CD4-positive, CD25-positive, alpha-beta regulatory T cell (primary cell): ENCODE results near the gene DLG5. TPM values are rescaled to one million over a fixed set of nuclear protein-coding genes. Genes with fewer than 3 reads are reported as not detected.
A peak's percentile ranks its signal among the peaks of the same experiment; 100 is the strongest.
"Not testable (repeated sequence)": the region's sequence is repeated elsewhere in the genome, so short reads cannot be mapped to it uniquely, and the experiment has no call there.

Experiments used
- ATAC-seq, 2 donors: fragments of 150-1000 bp; cut with Tn5 transposase; one replicate each; pipeline ENCODE4 v1.10.0; 2021; ENCODE audit warnings: low read depth in 2 of 2, moderate number of reproducible peaks in 2 of 2, moderate library complexity in 1 of 2
- DNase-seq, 3 donors: peaks; one replicate each; pipeline versions ENCODE4 v3.0.0 to v3.0.0-alpha.2; 2012 to 2022; ENCODE audit warnings: mixed read lengths in 1 of 3
- H3K27ac ChIP-seq: one replicate; pipeline ENCODE4 v1.7.0; 2013; ENCODE audit warnings: mild to moderate bottlenecking, low read length; ENCODE audit not compliant: insufficient read depth, poor library complexity, severe bottlenecking
- H3K27me3 ChIP-seq: one replicate; pipeline ENCODE4 v1.7.0; 2013; ENCODE audit warnings: low read length; ENCODE audit not compliant: control insufficient read depth, insufficient read depth
- H3K36me3 ChIP-seq: one replicate; pipeline ENCODE4 v1.7.0; 2013; ENCODE audit warnings: mild to moderate bottlenecking, low read length, moderate library complexity; ENCODE audit not compliant: control insufficient read depth, insufficient read depth
- H3K4me1 ChIP-seq: 2 replicates; pipeline ENCODE4 v1.7.0; 2013; ENCODE audit warnings: mild to moderate bottlenecking, low read length; ENCODE audit not compliant: insufficient read depth, control insufficient read depth, poor library complexity, severe bottlenecking
- H3K4me3 ChIP-seq: one replicate; pipeline ENCODE4 v1.7.0; 2013; ENCODE audit warnings: low read depth, mild to moderate bottlenecking, low read length, moderate library complexity
- H3K9me3 ChIP-seq, 2 experiments: 1 replicate in 1 of 2; 2 replicates in 1 of 2; pipeline ENCODE4 v1.7.0; 2013; ENCODE audit warnings: low read length in 2 of 2, mild to moderate bottlenecking in 1 of 2, moderate library complexity in 1 of 2; ENCODE audit not compliant: control insufficient read depth in 2 of 2
- H3K27ac Mint-ChIP-seq, 3 donors: one replicate each; pipeline ENCODE4 v1.8.0; 2020 to 2022; ENCODE audit warnings: mild to moderate bottlenecking in 3 of 3, mixed read lengths in 3 of 3, moderate library complexity in 2 of 3
- H3K27me3 Mint-ChIP-seq: one replicate; pipeline ENCODE4 v1.8.0; 2022; ENCODE audit warnings: mild to moderate bottlenecking, mixed read lengths
- H3K36me3 Mint-ChIP-seq: one replicate; pipeline ENCODE4 v1.8.0; 2020; ENCODE audit warnings: mixed read lengths
- H3K4me1 Mint-ChIP-seq, 4 donors: one replicate each; pipeline ENCODE4 v1.8.0; 2020 to 2022; ENCODE audit warnings: mixed read lengths in 4 of 4, mild to moderate bottlenecking in 1 of 4
- H3K4me3 Mint-ChIP-seq, 4 donors: one replicate each; pipeline ENCODE4 v1.8.0; 2020 to 2022; ENCODE audit warnings: mild to moderate bottlenecking in 4 of 4, mixed read lengths in 4 of 4, moderate library complexity in 3 of 4
- H3K9me3 Mint-ChIP-seq, 7 donors: one replicate each; pipeline ENCODE4 v1.8.0; 2020 to 2022; ENCODE audit warnings: mixed read lengths in 7 of 7, mild to moderate bottlenecking in 3 of 7, moderate library complexity in 2 of 7
- polyA plus RNA-seq, 4 donors: library from polyadenylated mRNA; unstranded; fragments of 300-500 nt; fragmentation: Illumina TruSeq; gene quantifications; one replicate each; pipeline ENCODE4 v1.2.3, GENCODE V29; 2021
- total RNA-seq: library from RNA; stranded (reverse); gene quantifications from one replicate; pipeline ENCODE4 v1.2.3, GENCODE V29; 2022

Gene DLG5
- total and polyA plus RNA-seq, 5 donors from 2014 or later: 0.06 to 3.7 (median 0.14) TPM; not detected in 1

DNA sequence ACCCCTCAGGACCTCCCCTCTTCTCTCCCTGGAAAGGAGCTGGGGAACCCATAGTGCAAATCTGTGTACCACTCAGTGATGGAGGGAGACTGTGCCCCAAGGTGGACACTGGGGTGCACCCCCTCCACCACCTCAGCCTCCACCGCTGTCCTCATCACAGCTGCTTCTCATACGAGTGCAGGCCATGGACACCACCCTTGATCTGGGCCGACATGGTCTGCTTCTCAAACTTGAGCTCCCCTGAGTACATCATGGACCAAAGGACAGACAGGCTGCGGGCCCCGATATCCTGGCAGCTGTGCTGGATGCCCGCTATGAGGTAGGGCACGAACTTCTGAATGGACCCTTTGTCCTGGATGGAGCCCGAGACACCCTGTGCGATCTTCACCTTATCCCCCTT is 146.4 kb downstream of the DLG5 start:
- H3K36me3 Mint-ChIP-seq: no peaks in the 10 kb centered on the region
- H3K27ac Mint-ChIP-seq: no peak overlapping the region
- H3K27me3 Mint-ChIP-seq: peaks cover 4% of the 10 kb centered on the region
- H3K4me1 Mint-ChIP-seq: no peaks in the 10 kb centered on the region
- peaks cover 8 to 13% of the 10 kb centered on the region in 2 experiments for H3K9me3 ChIP-seq
- no peak for ATAC-seq
- H3K4me1 ChIP-seq: no peaks in the 10 kb centered on the region
- no peak for DNase-seq
- no peaks in the 10 kb centered on the region for H3K36me3 ChIP-seq
- peaks cover 0 to 21% (median 8%) of the 10 kb centered on the region in 7 donors for H3K9me3 Mint-ChIP-seq
- no peak overlapping the region for H3K4me3 Mint-ChIP-seq
- H3K4me3 ChIP-seq: no peak overlapping the region
- no peaks in the 10 kb centered on the region for H3K27me3 ChIP-seq
- no peak overlapping the region for H3K27ac ChIP-seq

DNA sequence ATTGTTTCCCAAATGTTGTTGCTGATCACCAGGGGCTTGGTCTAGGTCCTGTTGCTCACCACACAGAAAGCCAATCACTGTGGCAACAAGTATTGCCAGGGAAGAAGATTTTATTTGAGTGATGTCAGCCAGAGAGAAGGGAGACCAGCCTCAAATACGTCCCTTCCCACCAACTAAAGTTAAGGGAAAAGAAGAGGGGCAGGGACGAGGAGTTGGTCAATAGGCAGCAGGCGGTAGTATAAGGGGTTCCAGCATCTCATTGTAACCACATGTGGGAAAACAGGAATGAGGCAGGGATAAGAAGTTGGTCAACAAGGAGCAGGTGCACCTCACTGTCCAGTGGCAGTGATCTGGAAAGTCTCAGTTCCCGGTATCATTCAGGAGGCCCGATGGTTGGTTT is 150.1 kb downstream of the DLG5 start:
- H3K4me3 ChIP-seq: no peak overlapping the region
- no peak overlapping the region for H3K27ac ChIP-seq
- H3K27me3 ChIP-seq: no peaks in the 10 kb centered on the region
- no peaks in the 10 kb centered on the region for H3K4me1 ChIP-seq
- no peak for ATAC-seq
- Mint-ChIP-seq H3K27me3 (no peaks in the 10 kb centered on the region), H3K36me3 (no peaks in the 10 kb centered on the region), H3K27ac (no peak overlapping the region), H3K9me3 (peaks cover 0 to 21% (median 8%) of the 10 kb centered on the region in 7 donors), H3K4me1 (peaks cover 0 to 4% (median under 1%) of the 10 kb centered on the region in 4 donors), H3K4me3 (no peak overlapping the region)
- no peak for DNase-seq
- no peaks in the 10 kb centered on the region for H3K36me3 ChIP-seq
- peaks cover 8 to 13% of the 10 kb centered on the region in 2 experiments for H3K9me3 ChIP-seq

DNA sequence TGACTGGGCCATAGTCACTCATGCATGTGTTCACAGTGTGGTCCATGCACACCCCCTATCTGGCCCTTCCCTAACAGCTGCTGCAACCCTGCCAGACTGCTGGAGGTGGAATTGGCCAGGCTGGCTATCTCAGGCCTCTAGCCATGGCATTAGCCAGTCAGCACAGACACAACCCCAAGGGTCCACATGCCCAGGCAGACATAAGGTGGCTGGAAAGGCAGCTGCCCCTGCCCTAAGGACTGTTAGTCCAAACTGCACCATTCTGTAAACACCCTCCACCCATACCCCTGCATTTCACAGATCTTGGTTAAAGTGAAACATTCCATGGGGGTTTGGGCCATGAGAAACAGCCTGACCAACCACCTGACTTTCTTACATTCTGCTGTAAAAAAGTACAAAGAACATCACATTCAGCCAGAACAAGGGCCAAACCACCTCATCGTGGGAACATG is 151.6 kb downstream of the DLG5 start:
- no peak for ATAC-seq
- Mint-ChIP-seq H3K9me3 (peaks cover 0 to 21% (median 8%) of the 10 kb centered on the region in 7 donors), H3K27ac (no peak overlapping the region), H3K4me3 (no peak overlapping the region), H3K4me1 (peaks cover 0 to 4% (median under 1%) of the 10 kb centered on the region in 4 donors), H3K36me3 (no peaks in the 10 kb centered on the region), H3K27me3 (no peaks in the 10 kb centered on the region)
- Histone ChIP-seq H3K36me3 (no peaks in the 10 kb centered on the region), H3K27ac (no peak overlapping the region), H3K4me3 (no peak overlapping the region), H3K4me1 (no peaks in the 10 kb centered on the region), H3K27me3 (no peaks in the 10 kb centered on the region), H3K9me3 (peaks cover 8 to 13% of the 10 kb centered on the region in 2 experiments)
- no peak for DNase-seq

DNA sequence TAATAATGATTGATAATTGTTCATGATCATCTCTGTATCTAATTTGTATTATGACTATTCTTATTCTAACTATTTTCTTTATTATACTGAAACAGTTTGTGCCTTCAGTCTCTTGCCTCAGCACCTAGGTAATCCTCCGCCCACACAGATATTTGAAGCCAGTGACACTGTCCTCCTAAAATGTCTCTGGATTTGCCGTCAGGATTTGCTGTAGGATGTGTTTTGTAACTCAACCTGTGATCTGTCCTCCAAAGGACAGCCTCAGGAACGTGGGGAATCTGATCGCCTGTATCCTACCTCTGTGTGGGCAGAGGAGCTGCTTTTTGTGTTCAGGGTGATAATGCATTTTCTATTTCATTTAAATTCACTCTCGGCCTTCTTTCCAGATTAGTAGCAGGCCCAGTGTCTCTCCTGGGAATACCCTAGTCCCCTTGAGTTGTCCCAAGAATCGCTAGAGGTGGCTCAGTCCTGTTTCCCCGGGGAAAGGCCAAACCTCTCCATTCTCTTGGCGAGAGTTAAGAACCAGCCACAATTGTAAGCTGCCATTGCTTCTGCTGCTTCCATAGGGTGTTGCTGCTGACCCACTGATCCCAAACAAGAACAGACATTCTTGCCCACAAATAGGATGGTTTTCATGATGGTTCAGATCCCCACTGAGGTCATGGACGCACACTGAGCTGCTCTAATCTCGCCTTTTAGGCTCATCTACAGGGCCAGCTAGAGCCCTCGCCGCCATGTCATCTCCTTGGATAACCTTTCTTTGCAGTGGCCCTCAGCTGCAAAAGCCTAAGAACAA is 152.7 kb downstream of the DLG5 start:
- DNase-seq: no peak
- Mint-ChIP-seq H3K4me1 (peaks cover 0 to 4% (median under 1%) of the 10 kb centered on the region in 4 donors), H3K36me3 (no peaks in the 10 kb centered on the region), H3K27ac (no peak overlapping the region), H3K27me3 (no peaks in the 10 kb centered on the region), H3K4me3 (no peak overlapping the region), H3K9me3 (peaks cover 0 to 21% (median 8%) of the 10 kb centered on the region in 7 donors)
- no peak overlapping the region for H3K4me3 ChIP-seq
- H3K9me3 ChIP-seq: peaks cover 8 to 13% of the 10 kb centered on the region in 2 experiments
- no peaks in the 10 kb centered on the region for H3K4me1 ChIP-seq
- no peak for ATAC-seq
- no peaks in the 10 kb centered on the region for H3K36me3 ChIP-seq
- H3K27me3 ChIP-seq: no peaks in the 10 kb centered on the region
- no peak overlapping the region for H3K27ac ChIP-seq

DNA sequence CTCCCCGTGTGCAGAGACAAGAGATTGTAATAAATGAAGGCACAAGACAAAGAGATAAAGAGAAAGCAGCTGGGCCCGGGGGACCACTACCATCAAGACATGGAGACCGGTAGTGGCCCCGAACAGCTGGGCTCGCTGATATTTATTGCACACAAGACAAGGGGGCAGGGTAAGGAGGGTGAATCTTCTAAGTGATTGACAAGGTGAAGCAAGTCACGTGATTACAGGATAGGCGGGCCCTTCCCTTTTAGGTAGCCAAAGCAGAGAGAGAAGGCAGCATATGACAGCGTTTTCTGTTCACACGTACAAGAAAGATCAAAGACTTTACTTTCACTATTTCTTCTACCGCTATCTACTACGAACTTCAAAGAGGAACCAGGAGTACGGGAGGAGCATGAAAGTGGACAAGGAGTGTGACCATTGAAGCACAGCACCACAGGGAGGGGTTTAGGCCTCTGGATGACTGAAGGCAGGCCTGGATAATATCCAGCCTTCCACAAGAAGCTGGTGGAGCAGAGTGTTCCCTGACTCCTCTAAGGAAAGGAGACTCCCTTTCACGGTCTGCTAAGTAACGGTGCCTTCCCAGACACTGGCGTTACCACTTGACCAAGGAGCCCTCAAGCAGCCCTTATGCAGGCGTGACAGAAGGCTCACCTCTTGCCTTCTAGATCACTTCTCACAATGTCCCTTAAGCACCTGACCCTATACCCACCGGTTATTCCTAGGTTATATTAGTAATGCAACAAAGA is 153.5 kb downstream of the DLG5 start:
- H3K4me3 Mint-ChIP-seq: peak overlapping the region in 1 of 4 donors; percentile 17
- not testable (repeated sequence) for H3K27me3 Mint-ChIP-seq, H3K27ac Mint-ChIP-seq, DNase-seq, ATAC-seq, H3K27me3 ChIP-seq, H3K36me3 Mint-ChIP-seq, H3K4me3 ChIP-seq, H3K27ac ChIP-seq, H3K36me3 ChIP-seq, H3K4me1 ChIP-seq, H3K4me1 Mint-ChIP-seq
- H3K9me3 Mint-ChIP-seq: peaks cover 0 to 21% (median 8%) of the 10 kb centered on the region in 7 donors
- H3K9me3 ChIP-seq: peaks cover 8 to 13% of the 10 kb centered on the region in 2 experiments

DNA sequence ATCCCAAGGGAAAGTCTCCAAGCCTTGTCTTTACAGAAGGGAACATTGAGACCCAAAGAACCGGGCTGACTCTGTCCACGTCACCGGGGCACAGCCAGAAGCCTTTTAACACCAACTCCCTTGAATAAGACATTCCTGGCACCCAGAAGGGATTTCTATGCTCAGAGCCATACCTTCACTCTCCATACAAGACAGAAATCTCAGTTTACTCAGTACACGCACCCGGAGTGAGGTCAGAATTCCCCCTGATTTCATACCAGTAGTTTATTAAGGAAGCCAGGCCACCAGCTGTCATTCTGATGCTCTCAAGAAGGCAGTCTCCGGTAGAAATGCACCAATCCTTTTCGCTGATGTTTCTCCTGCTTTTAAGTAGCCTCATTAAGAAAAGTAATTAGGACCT is 154.7 kb downstream of the DLG5 start:
- DNase-seq: no peak
- no peaks in the 10 kb centered on the region for H3K27me3 Mint-ChIP-seq
- ATAC-seq: no peak
- Histone ChIP-seq H3K9me3 (peaks cover 8% of the 10 kb centered on the region in 2 experiments), H3K27me3 (no peaks in the 10 kb centered on the region), H3K36me3 (no peaks in the 10 kb centered on the region), H3K4me1 (no peaks in the 10 kb centered on the region), H3K27ac (no peak overlapping the region), H3K4me3 (no peak overlapping the region)
- H3K4me1 Mint-ChIP-seq: peaks cover 0 to 4% (median under 1%) of the 10 kb centered on the region in 4 donors
- H3K9me3 Mint-ChIP-seq: peaks cover 0 to 13% (median 4%) of the 10 kb centered on the region in 7 donors
- H3K4me3 Mint-ChIP-seq: no peak overlapping the region
- no peak overlapping the region for H3K27ac Mint-ChIP-seq
- no peaks in the 10 kb centered on the region for H3K36me3 Mint-ChIP-seq

DNA sequence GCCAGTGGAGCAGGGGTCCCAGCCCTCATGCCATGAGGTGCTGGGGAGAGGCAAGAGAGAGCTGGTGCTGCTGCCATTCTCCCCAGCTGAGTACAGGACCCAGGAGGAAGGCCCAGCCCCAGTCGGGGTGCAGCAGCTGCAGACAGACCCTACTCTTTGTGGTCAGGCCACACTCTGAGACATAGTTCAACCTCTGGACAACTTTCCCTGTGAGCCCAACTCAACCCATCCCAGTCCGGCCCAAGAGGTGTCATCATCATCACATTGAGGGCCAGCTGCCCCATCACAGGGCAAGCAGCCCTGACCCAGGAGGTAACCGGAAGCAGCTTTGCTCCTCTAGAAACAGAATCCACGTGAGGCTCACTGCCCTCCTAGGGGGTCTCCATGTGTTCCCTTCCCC is 155.1 kb downstream of the DLG5 start:
- H3K9me3 ChIP-seq: peaks cover 4 to 5% of the 10 kb centered on the region in 2 experiments
- Mint-ChIP-seq H3K4me3 (no peak overlapping the region), H3K27ac (no peak overlapping the region), H3K36me3 (no peaks in the 10 kb centered on the region), H3K4me1 (peaks cover 0 to 4% (median under 1%) of the 10 kb centered on the region in 4 donors), H3K9me3 (peaks cover 0 to 11% (median 4%) of the 10 kb centered on the region in 7 donors), H3K27me3 (no peaks in the 10 kb centered on the region)
- H3K27me3 ChIP-seq: no peaks in the 10 kb centered on the region
- no peak for DNase-seq
- no peak for ATAC-seq
- H3K27ac ChIP-seq: no peak overlapping the region
- H3K4me3 ChIP-seq: no peak overlapping the region
- H3K36me3 ChIP-seq: no peaks in the 10 kb centered on the region
- H3K4me1 ChIP-seq: no peaks in the 10 kb centered on the region
